SW 1271 (cell line): ENCODE measurements around the gene HES4.
A peak's percentile ranks its signal among the peaks of the same experiment; 100 is the strongest.
"Not testable (repeated sequence)": the region's sequence is repeated elsewhere in the genome, so short reads cannot be mapped to it uniquely, and the experiment has no call there.

Experiments
- DNase-seq, 2 experiments: peaks; one replicate each; lab custom pipeline; 2025; lab: John Stamatoyannopoulos, UW

Gene HES4

DNA sequence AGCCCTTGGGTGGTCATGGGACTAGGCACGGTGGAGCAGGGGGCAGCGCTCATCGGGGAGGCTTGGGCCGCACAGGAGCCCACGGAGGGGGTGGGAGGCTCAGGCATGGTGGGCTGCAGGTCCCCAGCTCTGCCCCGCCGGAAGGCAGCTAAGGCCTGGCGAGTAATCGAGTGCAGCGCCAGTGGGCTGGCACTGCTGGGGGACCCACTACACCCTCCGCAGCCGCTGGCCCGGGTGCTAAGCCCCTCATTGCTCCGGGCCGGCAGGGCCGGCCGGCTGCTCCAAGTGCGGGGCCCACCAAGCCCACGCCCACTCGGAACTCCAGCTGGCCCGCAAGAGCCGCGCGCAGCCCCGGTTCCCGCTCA lies 18.4 kb upstream of the HES4 start:
- DNase-seq = not testable (repeated sequence)

GRCh38 chr1:1017397-1018320 lies 17.8 kb upstream of the HES4 start:
- not testable (repeated sequence) for DNase-seq

- DNase-seq = no peak
Measured at GRCh38 chr1:1014799-1015681, 15.1 kb upstream of the HES4 start.

GRCh38 chr1:1013922-1014648 lies 14.2 kb upstream of the HES4 start:
- peak; percentile 23 to 53 for DNase-seq

DNA sequence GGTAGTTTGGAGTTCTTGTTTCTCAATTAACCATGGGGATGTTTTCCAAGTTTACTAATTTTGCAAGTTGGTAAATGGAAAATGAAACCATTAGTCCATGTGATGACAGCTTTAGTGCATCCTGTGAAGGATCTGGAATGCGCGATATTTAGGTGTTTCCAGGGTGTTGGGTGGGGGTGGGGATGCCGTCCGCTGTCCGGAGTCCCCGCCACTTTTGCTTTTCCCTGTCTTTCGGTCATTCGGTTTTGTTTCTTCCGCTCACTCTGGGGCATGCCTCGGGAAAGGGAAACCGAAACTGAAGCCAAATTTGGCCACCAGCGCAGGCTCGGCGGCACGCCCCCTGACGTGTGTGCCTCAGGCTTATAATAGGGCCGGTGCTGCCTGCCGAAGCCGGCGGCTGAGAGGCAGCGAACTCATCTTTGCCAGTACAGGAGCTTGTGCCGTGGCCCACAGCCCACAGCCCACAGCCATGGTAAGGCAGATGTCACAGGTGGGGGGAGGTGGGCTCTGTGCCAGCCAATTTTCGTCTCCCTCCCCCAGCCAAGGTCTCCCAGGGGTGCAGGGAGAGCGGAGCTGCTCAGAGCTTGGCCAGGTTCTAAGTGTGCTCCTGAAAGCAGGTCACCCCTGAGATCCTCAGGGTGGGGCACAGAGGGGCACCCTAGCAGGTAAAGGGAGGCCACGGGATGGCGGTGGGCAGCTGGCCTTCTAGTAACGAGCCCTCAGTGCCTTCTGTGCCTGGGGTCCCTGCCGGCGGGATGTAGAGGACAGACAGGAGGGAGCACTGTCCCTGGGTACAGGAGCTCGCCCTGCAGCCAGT lies 13.4 kb upstream of the HES4 start, which contains the start of gene ISG15:
TSS of gene ISG15 (plus strand) at position 393 of the 817 bp plus-strand sequence. CDS start at position 470, 77 bp downstream.
- peak in 1 of 2 experiments; percentile 82 for DNase-seq

GRCh38 chr1:1012736-1013104 lies 12.8 kb upstream of the HES4 start:
- not testable (repeated sequence) for DNase-seq

DNA sequence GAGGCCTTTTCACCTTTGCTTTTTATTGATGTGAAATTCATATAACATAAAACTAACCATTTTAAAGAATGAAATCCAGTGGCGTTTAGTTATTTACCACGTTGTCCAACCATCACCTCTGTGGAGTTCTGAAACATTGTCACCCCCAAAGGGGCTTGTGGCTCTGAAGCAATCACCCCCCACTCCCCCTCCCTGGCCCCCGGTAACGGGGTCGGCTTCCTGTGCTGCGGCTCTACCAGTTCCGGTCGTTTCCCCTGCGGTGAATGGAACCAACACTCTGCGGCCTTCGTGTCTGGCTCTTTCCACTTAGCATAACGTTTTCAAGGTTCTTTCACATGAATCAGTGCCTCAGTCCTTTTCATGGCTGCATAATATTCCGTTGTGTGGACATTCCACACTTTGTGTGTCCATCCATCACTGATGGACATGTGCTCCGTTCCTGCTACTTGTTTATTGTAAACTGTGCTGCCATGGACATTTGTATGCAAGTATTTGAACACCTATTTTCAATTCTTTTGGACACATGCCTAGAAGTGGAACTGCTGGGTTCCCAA lies 11.6 kb upstream of the HES4 start:
- no peak for DNase-seq

- DNase-seq = not testable (repeated sequence)
Measured at GRCh38 chr1:1010131-1010530, 10.2 kb upstream of the HES4 start.

DNA sequence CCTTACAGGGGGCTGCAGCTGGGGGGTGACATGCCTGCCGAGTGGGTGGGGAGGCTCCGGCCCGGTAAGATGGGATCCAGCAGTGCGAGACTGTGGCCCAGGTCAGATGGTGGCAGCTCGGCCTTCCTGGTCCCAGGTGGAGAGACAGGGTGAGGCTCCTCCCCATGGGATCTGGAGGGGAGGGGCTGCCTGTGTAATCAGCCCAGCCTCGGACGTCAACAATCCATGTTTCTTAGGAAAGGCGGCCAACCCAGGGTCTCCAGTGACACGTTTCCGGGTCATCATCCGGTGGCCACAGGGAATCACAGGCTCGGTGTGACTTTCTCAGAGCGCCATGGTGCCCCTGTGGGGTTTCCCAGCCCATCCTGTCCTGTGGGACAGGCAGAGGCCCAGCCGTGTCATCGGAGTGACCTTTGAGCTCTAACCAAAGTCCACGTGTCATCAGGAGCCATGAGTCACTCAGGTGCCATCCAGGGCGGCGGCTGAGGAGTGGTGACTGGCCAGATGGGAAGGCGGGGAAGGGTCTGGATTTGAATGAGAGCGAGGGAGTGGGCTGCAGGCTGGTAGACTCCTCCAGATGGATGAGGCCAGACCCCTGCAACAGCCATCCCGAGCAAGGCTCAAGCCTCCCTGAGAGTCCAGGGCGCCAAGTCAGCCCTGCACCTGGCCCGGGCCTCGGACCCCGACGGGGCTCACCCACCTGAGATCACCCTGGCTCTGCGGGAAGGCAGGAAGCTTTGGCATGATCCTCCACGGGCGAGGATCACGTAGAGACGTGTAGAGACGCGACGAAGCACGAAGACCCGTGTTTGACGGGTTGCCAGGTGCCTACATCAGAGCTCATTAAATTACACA lies 6.6 kb upstream of the HES4 start:
- no peak for DNase-seq

DNA sequence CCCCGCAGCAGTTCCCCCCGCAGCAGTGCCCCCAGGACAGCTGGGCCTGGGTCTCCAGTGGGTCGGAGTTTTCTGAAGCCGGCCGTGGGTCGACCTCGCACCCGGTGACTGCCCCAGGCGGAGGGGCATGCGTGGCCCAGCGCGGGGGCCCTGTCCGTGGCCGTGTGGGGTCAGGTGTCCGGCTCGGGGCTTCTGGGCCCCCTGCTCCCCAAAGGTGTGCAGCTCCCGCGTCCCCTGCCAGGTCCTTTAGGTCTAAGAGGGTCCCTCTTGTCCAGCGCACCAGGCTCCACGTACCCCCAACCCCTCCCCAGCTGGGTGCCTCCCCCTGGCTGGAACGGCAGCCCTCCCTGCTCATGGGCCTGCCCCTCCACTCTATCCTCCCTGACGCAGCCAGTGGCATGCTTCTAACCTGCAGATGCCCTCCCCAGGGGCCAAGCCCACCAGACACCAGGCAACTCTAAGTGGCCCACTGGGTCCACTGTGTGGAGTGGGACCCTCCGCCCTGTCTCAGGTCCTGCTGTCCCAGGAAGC lies 5.9 kb upstream of the HES4 start:
- no peak for DNase-seq

- DNase-seq = no peak
Measured at GRCh38 chr1:1004780-1005697, 5.1 kb upstream of the HES4 start.

GRCh38 chr1:1004420-1004779 lies 4.5 kb upstream of the HES4 start:
- no peak for DNase-seq

- DNase-seq = no peak
Measured at GRCh38 chr1:1003618-1004419, 3.9 kb upstream of the HES4 start.

GRCh38 chr1:1001057-1001783 lies 1.3 kb upstream of the HES4 start:
- DNase-seq = no peak

DNA sequence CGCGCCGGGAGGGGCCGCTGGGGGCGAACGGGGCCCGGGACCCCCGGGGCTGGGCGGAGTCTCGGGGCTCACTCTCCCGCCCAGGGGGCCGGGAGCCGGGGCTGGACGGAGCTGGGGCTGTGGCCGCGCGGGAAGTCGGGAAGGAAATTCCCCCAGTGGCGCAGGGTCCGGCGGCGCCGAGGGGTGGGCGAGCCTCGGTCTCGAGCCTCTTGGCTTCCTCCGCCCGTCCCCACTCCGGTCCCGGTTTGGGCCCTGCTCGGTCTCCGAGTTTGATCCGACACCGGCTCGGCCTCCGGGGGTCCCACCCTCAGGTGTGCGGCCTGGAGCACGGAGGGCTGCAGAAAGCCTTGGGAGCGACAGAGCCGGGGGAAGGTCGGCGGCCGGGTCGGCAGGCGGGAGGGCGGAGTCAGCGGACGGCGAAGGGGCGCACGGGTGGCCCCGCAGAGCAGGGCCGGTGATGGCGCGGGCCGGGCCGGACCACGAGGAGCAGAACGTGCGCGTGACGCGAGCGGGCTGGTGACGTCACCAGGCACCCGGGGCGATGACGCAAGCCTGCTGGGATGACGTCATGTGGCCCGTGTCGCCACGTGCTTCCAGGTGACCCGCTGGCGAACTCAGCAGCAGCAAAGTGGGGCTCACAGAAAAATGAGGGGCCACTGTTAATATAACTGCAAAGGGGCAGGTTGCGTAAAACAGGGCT lies 610 bp upstream of the HES4 start:
- DNase-seq = peak in 1 of 2 experiments; percentile 63

- peak in 1 of 2 experiments; percentile 37 for DNase-seq
Measured at GRCh38 chr1:998995-999724, 737 bp downstream of the HES4 start.
